ENCODE results near the gene ATP2A3.
"Not testable (repeated sequence)": the region's sequence is repeated elsewhere in the genome, so short reads cannot be mapped to it uniquely, and the experiment has no call there.

ATP2A3 gene

GRCh38 chr17:3953542-3953941 lies 10.7 kb downstream of the ATP2A3 start:
- DNase-seq, result no peak

GRCh38 chr17:3952186-3952585 lies 12.1 kb downstream of the ATP2A3 start:
- DNase-seq, result no peak

GRCh38 chr17:3951420-3951819 lies 12.8 kb downstream of the ATP2A3 start:
- no peak for DNase-seq

GRCh38 chr17:3951003-3951402 lies 13.2 kb downstream of the ATP2A3 start:
- no peak for DNase-seq

GRCh38 chr17:3950584-3950983 lies 13.7 kb downstream of the ATP2A3 start:
- no peak for DNase-seq

GRCh38 chr17:3949418-3949817 lies 14.8 kb downstream of the ATP2A3 start:
- no peak for DNase-seq

GRCh38 chr17:3948551-3948950 lies 15.7 kb downstream of the ATP2A3 start:
- DNase-seq, result not testable (repeated sequence)

- no peak for DNase-seq
These were observed 16.9 kb downstream of the ATP2A3 start for GRCh38 chr17:3947318-3947810.

GRCh38 chr17:3946711-3947235 lies 17.5 kb downstream of the ATP2A3 start:
- DNase-seq, result no peak

- peak; percentile 17 for DNase-seq
These were observed 19.5 kb downstream of the ATP2A3 start for GRCh38 chr17:3944485-3945388.

- no peak for DNase-seq
These were observed 20.9 kb downstream of the ATP2A3 start for GRCh38 chr17:3943240-3943891.

- DNase-seq, result no peak
These were observed 23.1 kb downstream of the ATP2A3 start for GRCh38 chr17:3940965-3941698.

GRCh38 chr17:3937359-3937758 lies 26.9 kb downstream of the ATP2A3 start:
- no peak for DNase-seq

GRCh38 chr17:3935825-3936355 lies 28.3 kb downstream of the ATP2A3 start:
- DNase-seq, result no peak

- DNase-seq, result no peak
These were observed 29.1 kb downstream of the ATP2A3 start for GRCh38 chr17:3935140-3935542.

- DNase-seq, result no peak
These were observed 34.5 kb downstream of the ATP2A3 start for GRCh38 chr17:3929764-3930163.

- DNase-seq, result no peak
These were observed 35.1 kb downstream of the ATP2A3 start for GRCh38 chr17:3929181-3929580.

- no peak for DNase-seq
These were observed 35.8 kb downstream of the ATP2A3 start for GRCh38 chr17:3928406-3928805.

GRCh38 chr17:3927628-3928340 lies 36.5 kb downstream of the ATP2A3 start:
- DNase-seq, result no peak

GRCh38 chr17:3926860-3927627 lies 37.2 kb downstream of the ATP2A3 start:
- DNase-seq, result no peak
